Measurements from ENCODE around the gene RPTOR.
A peak's percentile ranks its signal among the peaks of the same experiment; 100 is the strongest.
"Not testable (repeated sequence)": the region's sequence is repeated elsewhere in the genome, so short reads cannot be mapped to it uniquely, and the experiment has no call there.

The RPTOR gene, protein sequence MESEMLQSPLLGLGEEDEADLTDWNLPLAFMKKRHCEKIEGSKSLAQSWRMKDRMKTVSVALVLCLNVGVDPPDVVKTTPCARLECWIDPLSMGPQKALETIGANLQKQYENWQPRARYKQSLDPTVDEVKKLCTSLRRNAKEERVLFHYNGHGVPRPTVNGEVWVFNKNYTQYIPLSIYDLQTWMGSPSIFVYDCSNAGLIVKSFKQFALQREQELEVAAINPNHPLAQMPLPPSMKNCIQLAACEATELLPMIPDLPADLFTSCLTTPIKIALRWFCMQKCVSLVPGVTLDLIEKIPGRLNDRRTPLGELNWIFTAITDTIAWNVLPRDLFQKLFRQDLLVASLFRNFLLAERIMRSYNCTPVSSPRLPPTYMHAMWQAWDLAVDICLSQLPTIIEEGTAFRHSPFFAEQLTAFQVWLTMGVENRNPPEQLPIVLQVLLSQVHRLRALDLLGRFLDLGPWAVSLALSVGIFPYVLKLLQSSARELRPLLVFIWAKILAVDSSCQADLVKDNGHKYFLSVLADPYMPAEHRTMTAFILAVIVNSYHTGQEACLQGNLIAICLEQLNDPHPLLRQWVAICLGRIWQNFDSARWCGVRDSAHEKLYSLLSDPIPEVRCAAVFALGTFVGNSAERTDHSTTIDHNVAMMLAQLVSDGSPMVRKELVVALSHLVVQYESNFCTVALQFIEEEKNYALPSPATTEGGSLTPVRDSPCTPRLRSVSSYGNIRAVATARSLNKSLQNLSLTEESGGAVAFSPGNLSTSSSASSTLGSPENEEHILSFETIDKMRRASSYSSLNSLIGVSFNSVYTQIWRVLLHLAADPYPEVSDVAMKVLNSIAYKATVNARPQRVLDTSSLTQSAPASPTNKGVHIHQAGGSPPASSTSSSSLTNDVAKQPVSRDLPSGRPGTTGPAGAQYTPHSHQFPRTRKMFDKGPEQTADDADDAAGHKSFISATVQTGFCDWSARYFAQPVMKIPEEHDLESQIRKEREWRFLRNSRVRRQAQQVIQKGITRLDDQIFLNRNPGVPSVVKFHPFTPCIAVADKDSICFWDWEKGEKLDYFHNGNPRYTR (N-terminal part only)

DNA sequence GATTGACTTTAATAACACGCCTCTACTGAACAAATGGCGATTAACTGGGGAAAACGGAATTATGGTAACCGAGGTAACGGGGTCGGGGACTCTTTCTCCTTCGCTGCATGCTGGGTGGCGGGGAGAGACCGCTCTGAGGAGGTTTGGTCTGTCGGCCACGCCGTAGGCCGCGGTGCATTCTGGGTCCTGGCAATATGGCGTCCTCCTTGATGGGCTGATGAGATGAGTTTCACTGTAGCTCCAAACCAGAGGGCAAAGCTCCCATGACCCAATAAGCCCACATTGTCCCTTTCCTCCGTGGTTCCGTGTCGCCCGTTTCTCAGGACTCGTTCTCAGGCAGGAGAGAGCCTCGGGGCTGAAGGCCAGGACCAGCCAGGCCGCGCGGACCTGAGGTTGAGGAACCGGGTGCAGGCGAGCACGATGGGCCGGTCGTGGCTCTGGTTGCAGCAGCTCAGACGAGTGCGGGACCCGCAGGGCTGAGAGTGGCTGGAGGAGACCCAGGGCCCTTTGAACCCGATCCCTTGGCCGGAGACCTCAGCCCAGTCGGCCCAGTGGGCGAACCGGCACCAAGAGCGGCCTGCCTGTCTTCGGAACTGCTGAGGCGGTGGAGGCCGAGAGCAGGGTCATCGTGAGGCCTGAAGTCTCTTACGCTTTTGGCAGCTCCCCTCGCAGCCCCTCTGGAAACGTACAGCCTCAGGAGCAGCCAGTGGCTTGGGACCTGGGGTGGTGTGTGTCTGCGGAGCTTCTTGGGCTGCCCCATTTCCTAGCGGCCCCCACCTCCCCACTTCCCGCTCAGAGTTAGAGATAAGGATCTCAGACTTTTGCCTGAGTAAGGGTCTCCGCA lies at the start of gene RPTOR:
RPTOR (plus strand) TSS at position 184 of the 844 bp plus-strand sequence. CDS start 792 bp downstream, outside the sequence.
- DNase-seq (ENCODE audit: low read depth in 2 of 2) = peak; percentile 84 to 91

DNA sequence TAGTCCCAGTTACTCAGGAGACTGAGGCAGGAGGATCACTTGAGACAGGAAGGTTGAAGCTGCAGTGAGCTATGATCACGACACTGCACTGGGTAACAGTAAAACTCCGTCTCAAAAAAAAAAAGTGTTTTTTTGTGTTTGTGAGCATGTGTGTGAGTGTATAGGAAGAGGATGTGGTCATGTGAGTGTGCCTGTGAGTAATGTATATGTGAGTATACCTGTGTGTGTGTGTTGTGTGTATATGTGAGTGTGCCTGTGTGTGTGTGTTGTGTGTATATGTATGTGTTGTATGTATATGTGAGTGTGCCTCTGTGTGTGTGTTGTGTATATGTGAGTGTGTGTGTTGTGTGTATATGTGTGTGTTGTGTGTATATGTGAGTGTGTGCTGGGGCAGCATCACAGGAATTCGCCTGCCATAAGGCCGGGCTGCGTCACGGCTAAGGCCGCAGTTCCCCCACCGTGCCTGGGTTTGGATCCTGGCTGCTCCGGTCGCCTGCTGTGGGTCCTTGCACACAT lies 46.9 kb upstream of the RPTOR start:
- DNase-seq (ENCODE audit: low read depth in 2 of 2) = no peak

DNA sequence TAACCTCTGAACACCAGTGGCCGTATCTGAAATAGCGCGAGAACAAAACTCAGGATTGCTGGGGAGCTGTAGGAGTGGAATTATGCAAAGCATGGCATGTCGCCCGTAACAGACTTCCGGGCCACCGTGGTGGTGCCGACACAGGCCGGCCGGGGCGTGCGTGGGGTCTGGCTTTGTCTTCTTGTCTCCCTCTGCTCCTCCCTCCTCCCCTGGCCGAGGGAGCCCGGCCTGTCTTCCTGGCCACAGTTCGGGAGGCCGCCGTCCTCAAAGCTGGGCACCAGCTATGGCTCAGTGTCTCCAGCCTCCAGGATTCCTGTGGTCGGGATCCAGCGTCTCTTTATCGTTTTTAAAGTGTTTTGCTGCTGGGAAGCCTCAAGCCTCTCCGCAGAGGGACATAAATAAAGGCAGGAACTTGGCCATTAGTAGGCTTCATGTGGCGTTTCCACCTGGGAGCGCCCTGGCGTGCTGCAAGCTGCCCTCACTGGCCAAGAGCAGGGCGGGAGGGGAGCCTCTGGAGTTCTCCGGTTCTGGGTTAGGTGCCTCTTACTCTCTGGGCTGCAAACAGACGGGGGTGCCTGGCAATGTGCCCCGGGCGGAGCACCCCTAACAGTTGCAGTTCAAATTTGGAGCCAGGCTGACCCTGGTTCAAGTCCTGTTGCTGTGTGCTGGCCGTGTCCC lies 46.3 kb upstream of the RPTOR start:
- DNase-seq (ENCODE audit: low read depth in 2 of 2) = no peak

DNA sequence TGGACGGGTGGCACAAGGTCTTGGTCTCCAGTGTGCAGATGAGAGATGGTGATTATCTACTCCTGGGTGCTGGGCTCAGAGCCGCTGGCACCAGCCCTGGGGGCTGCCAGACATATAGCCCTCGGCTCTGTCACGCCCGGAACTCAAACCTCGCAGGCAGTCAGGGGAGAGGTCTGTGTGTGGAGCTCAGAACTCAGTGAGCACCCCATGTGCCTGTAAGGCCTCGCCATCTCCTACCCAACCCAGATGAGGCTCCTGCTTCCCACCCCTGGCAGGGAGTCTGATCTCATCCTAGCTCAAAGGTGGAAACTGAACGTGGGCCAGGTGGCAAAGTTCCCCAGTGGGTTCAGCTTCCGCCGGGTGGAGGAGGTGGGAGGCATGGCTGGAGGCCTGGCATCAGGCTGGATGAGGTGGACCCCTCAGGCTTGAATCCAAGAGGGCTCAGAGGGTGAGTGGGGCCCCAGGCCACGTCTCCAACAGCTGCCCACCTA lies 45.7 kb upstream of the RPTOR start:
- DNase-seq (ENCODE audit: low read depth in 2 of 2) = no peak

DNA sequence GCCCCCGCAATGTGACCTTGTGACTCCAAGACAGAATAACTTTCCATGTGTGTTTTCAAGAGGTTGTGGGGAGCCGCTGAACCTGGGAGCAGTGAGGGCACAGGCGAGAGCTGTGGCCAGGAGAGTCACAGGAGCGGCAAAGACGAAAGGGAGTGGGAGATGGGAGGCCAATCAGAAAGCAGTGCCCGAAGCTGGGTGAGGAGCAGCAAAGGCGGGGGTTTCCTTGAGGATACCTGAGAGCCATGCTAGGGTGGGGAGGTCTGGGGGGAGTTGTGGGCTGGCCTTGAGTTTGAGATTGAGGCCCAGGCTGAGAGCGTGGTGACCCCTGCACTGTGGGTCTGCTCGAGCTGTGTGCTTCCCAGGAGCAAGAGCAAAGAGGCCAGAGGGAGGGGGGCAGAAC lies 45.1 kb upstream of the RPTOR start:
- no peak for DNase-seq (ENCODE audit: low read depth in 2 of 2)

DNA sequence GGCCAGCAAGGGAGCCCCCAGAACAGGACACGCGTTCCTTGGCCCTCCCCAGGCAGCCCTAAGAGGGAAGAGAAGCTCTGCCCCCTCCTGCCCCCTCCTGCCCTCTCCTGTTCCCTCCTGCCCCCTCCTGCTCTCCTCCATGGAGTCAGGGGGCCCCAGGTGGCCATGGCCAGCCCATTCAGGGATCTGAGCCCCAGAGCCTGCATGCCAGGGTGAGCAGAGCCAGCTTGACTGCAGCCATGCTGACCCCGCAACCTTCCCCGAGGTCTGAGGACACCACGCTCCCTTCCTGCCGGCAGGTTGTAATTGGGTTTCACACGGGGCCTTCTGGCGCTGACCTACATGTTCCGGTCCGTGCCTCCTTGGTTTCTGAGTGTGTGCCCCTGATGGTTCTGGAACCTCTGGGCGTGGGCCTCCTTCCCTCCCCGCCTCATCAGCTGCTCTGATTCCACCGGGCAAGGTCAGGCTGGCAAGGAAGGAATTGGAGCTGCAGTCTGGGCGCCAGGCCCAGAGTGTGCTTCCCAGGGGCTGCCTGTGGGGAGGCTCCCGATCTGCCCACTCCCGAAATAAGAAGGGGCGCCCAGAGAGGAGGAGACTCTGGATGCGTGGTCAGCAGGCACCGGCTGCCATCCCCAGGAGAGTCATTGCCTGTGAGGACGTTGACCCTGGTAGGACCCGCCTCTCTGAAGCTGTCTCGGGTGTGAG lies 44.5 kb upstream of the RPTOR start:
- DNase-seq (ENCODE audit: low read depth in 2 of 2) = no peak

DNA sequence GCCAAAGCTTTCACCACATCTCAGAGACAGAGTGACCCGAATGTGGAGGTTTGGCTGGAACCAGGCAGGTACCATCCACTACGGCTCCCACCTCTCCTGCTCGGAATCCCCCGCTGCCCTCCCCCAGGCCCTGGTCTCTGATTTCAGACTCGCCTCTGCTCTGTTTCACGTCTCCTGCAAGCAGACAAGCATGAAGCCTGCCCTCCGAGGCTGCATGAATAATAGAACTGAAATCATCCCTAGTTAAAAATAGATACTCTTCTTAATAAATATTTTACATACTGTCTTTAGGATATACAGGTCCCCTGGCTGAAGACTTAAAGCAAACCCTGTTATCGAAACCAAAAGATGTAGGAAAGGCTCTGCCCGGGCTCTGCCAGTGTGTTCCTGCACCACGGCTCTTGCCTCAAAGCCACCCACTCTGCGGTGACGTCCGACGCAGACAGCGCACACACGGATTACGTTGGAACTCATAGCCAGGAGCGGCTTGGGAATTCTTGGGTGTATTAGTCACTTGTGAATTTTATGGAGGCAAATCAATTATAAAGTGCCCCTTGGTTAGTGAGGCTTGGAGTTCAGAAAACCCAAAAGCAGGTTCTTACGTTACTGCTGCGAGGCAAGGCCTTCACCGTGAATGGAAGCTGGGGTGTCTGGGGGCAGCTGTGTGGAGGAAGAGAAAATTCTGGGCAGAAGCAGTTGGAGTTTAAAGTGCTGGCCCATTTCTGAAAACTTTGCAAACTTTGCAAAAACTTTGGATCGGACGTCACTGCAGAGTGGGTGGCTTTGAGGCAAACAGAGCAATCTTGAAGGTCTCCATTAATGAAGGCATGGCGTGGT lies 42.7 kb upstream of the RPTOR start:
- no peak for DNase-seq (ENCODE audit: low read depth in 2 of 2)

DNA sequence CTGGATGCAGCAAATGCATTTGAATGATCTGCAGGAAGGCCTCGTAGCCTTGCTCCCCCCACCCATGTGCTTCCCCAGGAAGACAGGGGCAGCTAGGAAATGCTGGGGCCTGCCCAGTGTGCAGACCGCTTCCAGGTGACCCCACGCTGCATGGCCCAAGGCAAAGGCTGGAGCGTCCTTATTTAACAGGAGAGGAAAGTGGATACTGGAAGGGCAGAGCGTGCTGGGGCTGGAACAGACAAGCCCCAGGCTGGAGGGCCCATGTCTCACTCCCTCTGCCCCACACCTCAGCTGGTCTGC lies 42.1 kb upstream of the RPTOR start:
- no peak for DNase-seq (ENCODE audit: low read depth in 2 of 2)

DNA sequence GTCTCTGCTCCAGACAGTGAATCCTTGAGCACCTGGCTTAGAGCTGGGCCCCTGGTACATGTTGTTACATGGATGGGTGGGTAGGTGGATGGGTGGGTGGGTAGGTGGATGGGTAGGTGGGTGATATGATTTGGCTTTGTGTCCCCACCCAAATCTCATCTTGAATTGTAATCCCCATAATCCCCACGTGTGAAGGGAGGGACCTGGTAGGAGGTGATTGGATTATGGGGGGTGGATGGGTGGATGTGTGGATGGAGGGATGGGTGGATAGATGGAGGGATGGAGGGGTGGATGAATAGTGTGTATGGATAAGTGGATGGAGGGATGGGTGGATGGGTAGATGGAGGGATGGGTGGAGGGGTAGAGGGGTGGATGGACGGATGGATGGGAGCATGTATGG lies 41.6 kb upstream of the RPTOR start:
- DNase-seq (ENCODE audit: low read depth in 2 of 2) = no peak

DNA sequence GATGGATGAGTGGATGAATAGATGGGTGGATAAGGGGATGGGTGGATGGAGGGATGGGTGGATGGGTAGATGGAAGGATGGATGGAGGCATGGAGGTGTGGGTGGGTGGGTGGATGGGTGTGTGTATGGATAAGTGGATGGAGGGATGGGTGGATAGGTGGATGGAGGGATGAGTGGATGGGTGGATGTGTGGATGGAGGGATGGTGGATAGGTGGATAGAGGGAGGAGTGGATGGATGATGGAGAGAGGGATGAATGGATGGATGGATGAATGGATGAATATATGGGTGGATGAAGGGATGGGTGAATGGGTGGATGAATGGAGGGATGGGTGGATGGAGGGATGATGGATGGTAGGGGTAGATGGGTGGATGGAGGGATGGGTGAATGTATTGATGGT lies 40.7 kb upstream of the RPTOR start:
- no peak for DNase-seq (ENCODE audit: low read depth in 2 of 2)

DNA sequence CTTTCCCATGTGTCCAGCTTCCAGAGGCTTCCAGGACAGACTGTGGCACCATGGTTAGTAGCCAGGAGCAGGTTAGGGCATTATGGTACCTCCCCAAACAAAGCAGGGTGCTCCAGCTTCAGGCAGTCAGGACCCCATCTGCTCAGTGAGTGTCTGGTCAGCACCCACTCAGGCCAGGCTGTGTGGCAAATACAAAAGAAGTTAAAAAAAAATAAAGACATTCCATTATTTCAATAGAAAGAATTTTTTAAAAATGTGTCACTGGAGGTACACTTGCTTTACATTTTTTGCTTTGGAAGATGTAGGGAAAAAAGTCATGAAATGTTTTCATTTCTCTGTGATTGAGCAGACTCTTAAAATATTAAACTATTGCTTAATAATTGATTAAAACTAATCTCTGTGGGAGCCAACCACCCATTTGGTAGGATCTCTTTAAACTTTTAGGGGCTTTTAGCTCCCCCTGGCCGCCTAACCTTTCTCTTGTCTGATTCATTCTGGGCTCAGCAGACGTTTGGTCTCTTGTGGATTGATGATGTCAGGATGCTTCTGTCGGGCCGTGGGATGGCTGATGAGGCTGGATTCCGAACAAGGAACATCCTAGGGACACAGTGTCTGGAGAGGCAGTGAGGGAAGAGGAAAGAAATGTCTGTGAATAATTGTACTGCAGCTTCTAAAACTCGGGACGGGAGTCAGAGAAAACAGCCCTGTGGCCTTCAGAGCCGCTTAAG lies 39.8 kb upstream of the RPTOR start:
- no peak for DNase-seq (ENCODE audit: low read depth in 2 of 2)

DNA sequence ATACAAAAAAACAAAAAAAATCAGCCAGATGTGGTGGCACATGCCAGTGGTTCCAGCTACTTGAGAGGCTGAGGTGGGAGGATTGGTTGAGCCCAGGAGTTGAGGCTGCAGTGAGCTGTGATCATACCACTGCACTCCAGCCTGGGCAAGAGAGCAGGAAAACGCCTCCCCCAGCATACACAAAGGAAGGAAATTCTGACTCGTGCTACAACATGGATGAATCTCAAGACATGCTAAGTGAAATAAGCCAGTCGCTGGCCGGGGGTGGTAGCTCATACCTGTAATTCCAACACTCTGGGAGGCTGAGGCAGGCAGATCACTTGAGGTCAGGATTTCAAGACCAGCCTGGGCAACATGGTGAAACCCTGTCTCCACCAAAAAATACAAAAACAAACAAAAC lies 37.5 kb upstream of the RPTOR start:
- not testable (repeated sequence) for DNase-seq (ENCODE audit: low read depth in 2 of 2)

DNA sequence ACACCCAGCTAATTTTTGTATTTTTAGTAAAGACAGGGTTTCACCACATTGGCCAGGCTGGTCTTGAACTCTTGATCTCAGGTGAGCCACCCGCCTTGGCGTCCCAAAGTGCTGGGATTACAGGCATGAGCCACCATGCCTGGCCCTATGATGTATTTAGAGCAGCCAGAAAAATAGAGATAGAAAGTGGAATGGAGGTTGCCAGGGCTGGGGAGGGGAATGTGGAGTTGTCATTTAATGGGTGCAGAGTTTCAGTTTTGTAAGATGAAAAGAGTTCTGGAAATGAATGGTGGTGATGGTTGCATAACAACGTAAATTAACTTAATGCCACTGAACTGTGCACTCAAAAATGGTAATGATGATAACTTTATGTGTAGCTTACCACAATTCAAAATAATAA lies 36.7 kb upstream of the RPTOR start:
- DNase-seq (ENCODE audit: low read depth in 2 of 2) = no peak

DNA sequence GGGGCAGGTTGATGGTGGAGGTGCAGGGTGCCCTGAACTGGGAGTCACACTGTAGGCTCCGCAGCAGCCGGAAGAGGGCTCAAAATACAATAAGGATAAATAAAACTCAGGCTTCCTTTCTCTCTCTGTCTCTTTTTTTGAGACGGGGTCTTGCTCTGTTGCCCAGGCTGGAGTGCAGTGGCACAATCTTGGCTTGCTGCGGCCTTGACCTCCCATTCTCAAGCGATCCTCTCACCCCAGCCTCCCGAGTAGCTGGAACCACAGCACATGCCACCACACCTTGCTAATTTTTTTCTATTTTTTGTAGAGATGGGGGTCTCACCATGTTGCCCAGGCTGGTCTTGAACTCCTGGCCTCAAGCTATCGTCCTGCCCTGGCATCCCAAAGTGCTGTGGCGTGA lies 35.3 kb upstream of the RPTOR start:
- no peak for DNase-seq (ENCODE audit: low read depth in 2 of 2)

DNA sequence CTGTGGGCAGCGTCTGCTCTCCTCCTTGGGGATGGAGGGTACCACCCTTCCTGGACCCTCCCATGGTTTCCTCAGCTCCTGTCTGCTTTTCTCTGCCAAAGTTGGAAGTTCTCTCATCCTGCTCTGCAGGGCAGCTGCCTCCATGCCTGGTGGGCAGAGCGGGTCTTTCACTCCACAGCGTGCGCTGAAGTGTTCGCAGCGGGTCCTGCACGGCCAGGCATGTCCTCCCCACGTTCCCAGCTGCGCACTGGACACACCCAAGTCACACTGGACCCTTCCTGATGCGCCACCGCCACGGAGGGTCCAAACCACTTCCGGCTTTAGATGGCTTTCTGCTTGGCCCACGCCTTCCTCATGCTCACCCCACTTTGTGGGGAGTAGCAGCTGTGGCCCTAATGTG lies 34.5 kb upstream of the RPTOR start:
- DNase-seq (ENCODE audit: low read depth in 2 of 2) = no peak

DNA sequence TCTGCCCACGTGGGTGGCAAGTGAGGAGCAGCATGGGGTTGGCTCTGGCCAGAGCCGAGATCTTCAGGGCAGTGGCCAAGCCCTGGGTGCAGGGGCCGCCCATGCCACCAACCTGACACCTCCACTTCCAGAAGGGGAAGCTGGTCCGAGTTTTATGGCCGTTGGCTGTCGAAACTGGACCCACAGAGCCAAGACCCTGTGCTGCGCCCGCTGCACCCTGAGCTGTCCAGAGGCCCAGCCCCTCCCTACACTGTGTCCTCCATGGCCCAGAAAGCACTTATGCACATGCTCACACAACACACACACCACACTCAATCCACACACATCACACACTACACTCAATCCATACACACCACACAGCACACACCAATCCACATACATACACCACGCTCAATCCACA lies 33.9 kb upstream of the RPTOR start:
- no peak for DNase-seq (ENCODE audit: low read depth in 2 of 2)

DNA sequence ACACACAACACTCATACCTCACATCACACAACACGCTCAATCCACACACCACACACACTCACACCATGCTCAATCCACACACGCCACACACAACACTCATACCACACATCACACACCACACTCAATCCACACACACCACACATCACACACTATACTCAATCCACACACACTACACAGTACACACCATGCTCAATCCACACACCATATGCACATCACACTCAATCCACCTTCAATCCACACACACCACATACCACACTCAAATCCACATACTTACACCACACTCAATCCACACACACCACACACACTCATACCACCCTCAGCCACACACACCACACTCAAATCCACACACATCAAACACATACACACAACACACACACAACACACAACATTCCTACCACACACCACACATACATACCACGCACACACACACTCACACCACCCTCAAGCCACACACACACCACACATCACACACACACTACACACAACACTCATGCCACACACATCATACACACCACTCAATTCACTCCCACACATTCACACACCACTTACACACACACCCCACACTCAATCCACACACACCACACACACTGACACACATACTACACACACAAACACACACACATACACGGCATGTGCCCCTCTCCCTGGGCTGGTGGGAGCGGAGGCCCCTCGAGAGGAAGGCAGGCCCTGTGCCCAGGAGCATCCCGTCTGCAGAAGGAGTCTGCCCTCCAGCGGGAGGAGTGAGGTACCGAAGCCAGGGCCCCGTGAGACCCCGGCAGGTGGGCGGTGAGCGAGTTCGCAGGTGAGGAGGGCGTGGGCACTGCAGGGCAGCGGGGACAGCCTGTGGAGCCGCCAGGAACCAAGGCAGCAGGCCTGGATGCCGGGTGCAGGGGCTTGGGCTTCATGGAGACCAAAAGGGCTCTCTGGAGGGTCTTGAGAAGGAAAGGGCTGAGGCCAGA lies 33.1 kb upstream of the RPTOR start:
- no peak for DNase-seq (ENCODE audit: low read depth in 2 of 2)

Data from stimulated activated CD4-positive, alpha-beta T cell treated with anti-CD3 and anti-CD28 coated beads, Interleukin-12 subunit alpha, Interleukin-12 subunit beta, amount 100 ng/mL, for 24 hours (primary cell).